Keratinocyte (primary cell): Measurements from ENCODE around the gene CCDC127. TPM values are rescaled to one million over a fixed set of nuclear protein-coding genes. Genes with fewer than 3 reads are reported as not detected.

ENCODE experiments used
- DNase-seq: peaks from one replicate; pipeline ENCODE4 v3.0.0-alpha.2; 2011; ENCODE audit warnings: low read depth, missing footprints, low spot score
- FAIRE-seq: peaks from 2 replicates; lab custom pipeline; 2011; peaks lifted over from hg19 to GRCh38; lab: Jason Lieb, UNC
- H2AFZ ChIP-seq: 2 replicates; pipeline ENCODE4 v1.6.0; 2012; ENCODE audit warnings: low read length, control low read depth, inconsistent platforms; ENCODE audit not compliant: control insufficient read depth
- H3K27ac ChIP-seq: 2 replicates; pipeline ENCODE4 v1.5.1; 2011; ENCODE audit warnings: low read length; ENCODE audit not compliant: control insufficient read depth, insufficient read depth
- H3K27me3 ChIP-seq: 3 replicates; pipeline ENCODE4 v1.6.0; 2011; ENCODE audit warnings: low read length; ENCODE audit not compliant: control insufficient read depth, insufficient read depth; ENCODE audit errors: extremely low read depth
- H3K36me3 ChIP-seq, 2 experiments: 2 replicates in 1 of 2; 3 replicates in 1 of 2; pipeline ENCODE4 v1.5.1; 2011; ENCODE audit warnings: low read length in 2 of 2, mild to moderate bottlenecking in 1 of 2; ENCODE audit not compliant: control insufficient read depth in 2 of 2, insufficient read depth in 2 of 2; ENCODE audit errors: extremely low read depth in 1 of 2
- H3K4me1 ChIP-seq: 3 replicates; pipeline ENCODE4 v1.5.1; 2011; ENCODE audit warnings: low read length; ENCODE audit not compliant: control insufficient read depth, insufficient read depth; ENCODE audit errors: extremely low read depth
- H3K4me2 ChIP-seq: 3 replicates; pipeline ENCODE4 v1.6.0; 2011; ENCODE audit warnings: low read depth, low read length; ENCODE audit not compliant: control insufficient read depth, insufficient read depth; ENCODE audit errors: extremely low read depth
- H3K4me3 ChIP-seq, 3 experiments: fragments of 200-600 bp in 1 of 3; sonication (generic) in 1 of 3; 2 replicates in 2 of 3; 3 replicates in 1 of 3; pipeline ENCODE4 v1.5.1; 2011 to 2016; ENCODE audit warnings: low read length in 3 of 3, mild to moderate bottlenecking in 3 of 3, control low read depth in 2 of 3, inconsistent platforms in 1 of 3, low read depth in 1 of 3, mixed read lengths in 1 of 3, mixed run types in 1 of 3, moderate library complexity in 1 of 3; ENCODE audit not compliant: control insufficient read depth in 2 of 3, insufficient read depth in 2 of 3; ENCODE audit errors: extremely low read depth in 1 of 3
- H3K79me2 ChIP-seq: 2 replicates; pipeline ENCODE4 v1.6.0; 2012; ENCODE audit warnings: low read length; ENCODE audit not compliant: control insufficient read depth, insufficient read depth
- H3K9ac ChIP-seq: 3 replicates; pipeline ENCODE4 v1.6.0; 2011; ENCODE audit warnings: low read length; ENCODE audit not compliant: control insufficient read depth, insufficient read depth; ENCODE audit errors: extremely low read depth
- H3K9me1 ChIP-seq: 3 replicates; pipeline ENCODE4 v1.6.0; 2011; ENCODE audit warnings: low read length; ENCODE audit not compliant: control insufficient read depth, insufficient read depth; ENCODE audit errors: extremely low read depth
- H3K9me3 ChIP-seq: 2 replicates; pipeline ENCODE4 v1.5.1; 2012; ENCODE audit warnings: low read depth, low read length; ENCODE audit not compliant: control insufficient read depth
- H4K20me1 ChIP-seq: 3 replicates; pipeline ENCODE4 v1.6.0; 2011; ENCODE audit warnings: low read length; ENCODE audit not compliant: control insufficient read depth, insufficient read depth; ENCODE audit errors: extremely low read depth
- EZH2 ChIP-seq: IDR thresholded peaks from one replicate; pipeline ENCODE4 v1.6.1; 2012; ENCODE audit warnings: inconsistent platforms, mild to moderate bottlenecking, low read length, moderate library complexity
- dilution Hi-C: fragments of 300-500 bp; cut with MboI; formaldehyde crosslinking; loops from one replicate; pipeline ENCODE4 v1.7.0; 2020; ENCODE audit warnings: low sequenced_read_pairs; ENCODE audit not compliant: extremely low pct_ligation_motif_present
- polyA plus RNA-seq, 5 experiments: library from polyadenylated mRNA; depleted of rRNA in 3 of 5; stranded (reverse) in 3 of 5; stranded (forward) in 1 of 5; unstranded in 1 of 5; fragments of >200 nt; gene quantifications; 1 replicate in 1 of 5; 2 replicates in 3 of 5; 3 replicates in 1 of 5; pipeline versions ENCODE4 v1.2.1 to v1.2.3, GENCODE V29; 2011 to 2012; ENCODE audit warnings: missing spikeins in 2 of 5, low read depth in 1 of 5, low replicate concordance in 1 of 5
- TF ChIP-seq, protein P1 (sequence below), 3 experiments: IDR thresholded peaks in 1 of 3; conservative IDR thresholded peaks in 1 of 3; optimal IDR thresholded peaks in 1 of 3; 2 replicates in 2 of 3; 3 replicates in 1 of 3; pipeline versions ENCODE3 to v1.5.1; 2011; ENCODE audit warnings: low read length in 3 of 3, mild to moderate bottlenecking in 3 of 3, moderate library complexity in 2 of 3, control low read depth in 1 of 3, inconsistent platforms in 1 of 3; ENCODE audit not compliant: insufficient read depth in 2 of 3; ENCODE audit errors: extremely low read depth in 1 of 3

Gene CCDC127
- polyA plus RNA-seq, 1 donor (not counting 4 experiments of a cell fraction or from before 2014, with no cell fraction given): 4.9 TPM

- Histone ChIP-seq H3K9me3 (no peaks in the 10 kb centered on the region), H3K79me2 (no peaks in the 10 kb centered on the region), H3K4me3 (no peak overlapping the region), H3K9ac (no peak overlapping the region), H2AFZ (no peak overlapping the region), H3K4me2 (no peak overlapping the region), H3K9me1 (no peaks in the 10 kb centered on the region), H3K27ac (no peak overlapping the region), H3K36me3 (peaks cover 6 to 17% of the 10 kb centered on the region in 2 experiments), H3K4me1 (no peaks in the 10 kb centered on the region), H4K20me1 (no peaks in the 10 kb centered on the region), H3K27me3 (no peaks in the 10 kb centered on the region)
- FAIRE-seq: no peak
- dilution Hi-C loops: no loop called here
- DNase-seq: no peak
- TF ChIP-seq EZH2: no peak
- TF ChIP-seq, protein P1, sequence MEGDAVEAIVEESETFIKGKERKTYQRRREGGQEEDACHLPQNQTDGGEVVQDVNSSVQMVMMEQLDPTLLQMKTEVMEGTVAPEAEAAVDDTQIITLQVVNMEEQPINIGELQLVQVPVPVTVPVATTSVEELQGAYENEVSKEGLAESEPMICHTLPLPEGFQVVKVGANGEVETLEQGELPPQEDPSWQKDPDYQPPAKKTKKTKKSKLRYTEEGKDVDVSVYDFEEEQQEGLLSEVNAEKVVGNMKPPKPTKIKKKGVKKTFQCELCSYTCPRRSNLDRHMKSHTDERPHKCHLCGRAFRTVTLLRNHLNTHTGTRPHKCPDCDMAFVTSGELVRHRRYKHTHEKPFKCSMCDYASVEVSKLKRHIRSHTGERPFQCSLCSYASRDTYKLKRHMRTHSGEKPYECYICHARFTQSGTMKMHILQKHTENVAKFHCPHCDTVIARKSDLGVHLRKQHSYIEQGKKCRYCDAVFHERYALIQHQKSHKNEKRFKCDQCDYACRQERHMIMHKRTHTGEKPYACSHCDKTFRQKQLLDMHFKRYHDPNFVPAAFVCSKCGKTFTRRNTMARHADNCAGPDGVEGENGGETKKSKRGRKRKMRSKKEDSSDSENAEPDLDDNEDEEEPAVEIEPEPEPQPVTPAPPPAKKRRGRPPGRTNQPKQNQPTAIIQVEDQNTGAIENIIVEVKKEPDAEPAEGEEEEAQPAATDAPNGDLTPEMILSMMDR (optimal IDR thresholded peaks at IDR 0.05 in 1 of 3, IDR thresholded peaks at IDR 0.05 in 1 of 3, conservative IDR thresholded peaks at IDR 0.05 in 1 of 3; ENCODE audit: extremely low read depth in 1 of 3, insufficient read depth in 2 of 3, low read length in 3 of 3): no peak
Observed at GRCh38 chr5:200985-201384, 17.0 kb downstream of the CCDC127 start.

DNA sequence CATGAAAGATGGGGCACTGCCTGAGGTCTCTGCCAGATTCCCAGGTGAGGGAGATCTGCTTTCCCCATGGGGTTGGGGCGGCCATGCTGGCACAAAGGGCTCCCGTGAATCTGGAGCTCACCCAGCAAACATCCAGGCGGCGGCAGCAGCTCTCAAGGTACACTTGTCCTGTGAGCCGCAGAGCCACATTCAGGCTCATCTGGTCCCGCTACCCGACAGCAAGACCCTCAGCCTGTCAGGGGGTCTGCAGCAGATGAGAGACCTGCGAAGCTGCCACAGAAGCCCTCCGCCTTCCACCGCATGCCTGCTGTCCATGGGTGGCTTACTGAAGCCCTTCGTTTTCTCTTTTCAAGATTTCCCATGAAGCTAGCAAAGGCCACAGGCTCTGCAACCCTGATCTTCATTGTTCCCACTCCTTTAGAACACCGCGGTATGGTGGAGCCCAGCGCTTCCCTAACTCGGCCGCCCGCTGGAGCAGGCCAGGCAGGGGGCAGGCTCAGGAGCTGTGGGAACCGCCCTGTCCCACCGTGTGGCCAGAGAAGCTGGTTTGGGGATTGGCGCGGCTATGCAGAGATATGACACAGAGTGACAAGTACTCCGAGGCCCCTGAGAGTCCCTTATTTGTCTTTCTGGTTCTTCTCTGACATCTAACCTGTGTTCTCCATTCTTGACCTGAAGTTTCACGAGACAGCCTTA, 17.9 kb downstream of the CCDC127 start:
- no peak overlapping the region for H3K27ac ChIP-seq
- no peak overlapping the region for H2AFZ ChIP-seq
- no peaks in the 10 kb centered on the region for H3K4me1 ChIP-seq
- dilution Hi-C loops: no loop called here
- no peak for DNase-seq
- peaks cover 6 to 10% of the 10 kb centered on the region in 2 experiments for H3K36me3 ChIP-seq
- H3K27me3 ChIP-seq: no peaks in the 10 kb centered on the region
- no peak overlapping the region for H3K4me2 ChIP-seq
- TF ChIP-seq, protein P1 (optimal IDR thresholded peaks at IDR 0.05 in 1 of 3, IDR thresholded peaks at IDR 0.05 in 1 of 3, conservative IDR thresholded peaks at IDR 0.05 in 1 of 3; ENCODE audit: extremely low read depth in 1 of 3, insufficient read depth in 2 of 3, low read length in 3 of 3): no peak
- TF ChIP-seq EZH2: no peak
- H3K9me1 ChIP-seq: no peaks in the 10 kb centered on the region
- H3K79me2 ChIP-seq: no peaks in the 10 kb centered on the region
- FAIRE-seq: no peak
- no peaks in the 10 kb centered on the region for H3K9me3 ChIP-seq
- H3K9ac ChIP-seq: no peak overlapping the region
- H3K4me3 ChIP-seq: no peak overlapping the region
- H4K20me1 ChIP-seq: no peaks in the 10 kb centered on the region
